Nephron (organoid): ENCODE data around the gene POU2F3.

Experiments
- H3K27ac Mint-ChIP-seq, 3 experiments: 2 replicates each; pipeline ENCODE4 v1.8.0; 2020; ENCODE audit warnings: mixed read lengths in 3 of 3, mild to moderate bottlenecking in 2 of 3, moderate library complexity in 1 of 3
- H3K27me3 Mint-ChIP-seq: 2 replicates; pipeline ENCODE4 v1.8.0; 2021; ENCODE audit warnings: low read depth, mild to moderate bottlenecking, moderate library complexity, mixed read lengths
- H3K36me3 Mint-ChIP-seq: 2 replicates; pipeline ENCODE4 v1.8.0; 2020; ENCODE audit warnings: low read depth, mixed read lengths
- H3K4me1 Mint-ChIP-seq: 2 replicates; pipeline ENCODE4 v1.8.0; 2020; ENCODE audit warnings: mixed read lengths
- H3K4me3 Mint-ChIP-seq, 3 experiments: 2 replicates each; pipeline ENCODE4 v1.8.0; 2020; ENCODE audit warnings: mild to moderate bottlenecking in 3 of 3, mixed read lengths in 3 of 3, moderate library complexity in 2 of 3
- H3K9me3 Mint-ChIP-seq: 2 replicates; pipeline ENCODE4 v1.8.0; 2020; ENCODE audit warnings: mixed read lengths
- TF ChIP-seq, protein P1 (sequence below), 3 experiments: fragments of 200-600 bp; sonication (generic); IDR thresholded peaks; one replicate each; pipeline ENCODE4 v1.5.0; 2021; ENCODE audit warnings: antibody characterized with exemption in 3 of 3; ENCODE audit not compliant: unreplicated experiment in 3 of 3

The POU2F3 gene

DNA sequence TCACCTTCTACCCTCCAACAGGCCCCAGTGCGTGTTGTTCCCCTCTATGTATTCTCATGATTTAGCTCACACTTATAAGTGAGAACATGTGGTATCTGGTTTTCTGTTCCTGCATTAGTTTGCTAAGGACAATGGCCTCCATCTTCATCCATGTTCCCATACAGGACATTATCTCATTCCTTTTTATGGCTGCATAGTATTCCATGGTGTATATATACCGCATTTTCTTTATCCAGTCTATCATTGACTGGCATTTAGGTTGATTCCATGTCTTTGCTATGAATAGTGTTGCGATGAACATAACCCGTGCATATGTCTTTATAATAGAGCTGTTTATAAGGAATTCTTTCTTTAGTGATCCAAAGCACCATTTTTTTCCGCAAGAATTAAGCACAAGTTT is 56.6 kb downstream of the POU2F3 start:
- TF ChIP-seq, protein P1, sequence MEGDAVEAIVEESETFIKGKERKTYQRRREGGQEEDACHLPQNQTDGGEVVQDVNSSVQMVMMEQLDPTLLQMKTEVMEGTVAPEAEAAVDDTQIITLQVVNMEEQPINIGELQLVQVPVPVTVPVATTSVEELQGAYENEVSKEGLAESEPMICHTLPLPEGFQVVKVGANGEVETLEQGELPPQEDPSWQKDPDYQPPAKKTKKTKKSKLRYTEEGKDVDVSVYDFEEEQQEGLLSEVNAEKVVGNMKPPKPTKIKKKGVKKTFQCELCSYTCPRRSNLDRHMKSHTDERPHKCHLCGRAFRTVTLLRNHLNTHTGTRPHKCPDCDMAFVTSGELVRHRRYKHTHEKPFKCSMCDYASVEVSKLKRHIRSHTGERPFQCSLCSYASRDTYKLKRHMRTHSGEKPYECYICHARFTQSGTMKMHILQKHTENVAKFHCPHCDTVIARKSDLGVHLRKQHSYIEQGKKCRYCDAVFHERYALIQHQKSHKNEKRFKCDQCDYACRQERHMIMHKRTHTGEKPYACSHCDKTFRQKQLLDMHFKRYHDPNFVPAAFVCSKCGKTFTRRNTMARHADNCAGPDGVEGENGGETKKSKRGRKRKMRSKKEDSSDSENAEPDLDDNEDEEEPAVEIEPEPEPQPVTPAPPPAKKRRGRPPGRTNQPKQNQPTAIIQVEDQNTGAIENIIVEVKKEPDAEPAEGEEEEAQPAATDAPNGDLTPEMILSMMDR (IDR thresholded peaks at IDR 0.05; ENCODE audit: unreplicated experiment in 3 of 3) = no peak
- Mint-ChIP-seq H3K4me3 (no peak overlapping the region), H3K9me3 (no peaks in the 10 kb centered on the region), H3K4me1 (peaks cover 13% of the 10 kb centered on the region), H3K36me3 (no peaks in the 10 kb centered on the region), H3K27me3 (peaks cover 51% of the 10 kb centered on the region), H3K27ac (no peak overlapping the region)

DNA sequence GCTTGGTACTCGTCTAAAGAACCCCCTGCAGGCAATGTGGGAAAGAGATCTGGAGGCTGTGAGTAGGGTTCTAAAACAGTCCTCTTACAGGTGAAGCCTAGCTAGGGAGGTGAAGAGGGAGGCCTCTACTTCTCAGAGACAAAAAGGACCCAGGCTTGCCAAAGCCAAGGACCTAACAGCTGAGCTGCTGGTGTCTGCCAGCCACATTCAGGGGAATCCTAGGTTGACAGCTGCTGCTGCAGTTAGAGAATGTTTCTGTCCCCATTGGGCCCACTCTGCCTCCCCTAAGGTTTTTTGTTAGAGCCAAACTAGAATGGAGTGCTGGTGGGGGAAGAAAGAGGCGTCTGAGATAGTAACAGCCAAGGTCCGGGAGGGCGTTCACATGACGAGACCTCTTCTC is 58.5 kb downstream of the POU2F3 start:
- TF ChIP-seq, protein P1 (IDR thresholded peaks at IDR 0.05; ENCODE audit: unreplicated experiment in 3 of 3) = no peak
- Mint-ChIP-seq H3K4me1 (peaks cover 13% of the 10 kb centered on the region), H3K9me3 (no peaks in the 10 kb centered on the region), H3K27ac (no peak overlapping the region), H3K4me3 (no peak overlapping the region), H3K36me3 (no peaks in the 10 kb centered on the region), H3K27me3 (peaks cover 45% of the 10 kb centered on the region)

DNA sequence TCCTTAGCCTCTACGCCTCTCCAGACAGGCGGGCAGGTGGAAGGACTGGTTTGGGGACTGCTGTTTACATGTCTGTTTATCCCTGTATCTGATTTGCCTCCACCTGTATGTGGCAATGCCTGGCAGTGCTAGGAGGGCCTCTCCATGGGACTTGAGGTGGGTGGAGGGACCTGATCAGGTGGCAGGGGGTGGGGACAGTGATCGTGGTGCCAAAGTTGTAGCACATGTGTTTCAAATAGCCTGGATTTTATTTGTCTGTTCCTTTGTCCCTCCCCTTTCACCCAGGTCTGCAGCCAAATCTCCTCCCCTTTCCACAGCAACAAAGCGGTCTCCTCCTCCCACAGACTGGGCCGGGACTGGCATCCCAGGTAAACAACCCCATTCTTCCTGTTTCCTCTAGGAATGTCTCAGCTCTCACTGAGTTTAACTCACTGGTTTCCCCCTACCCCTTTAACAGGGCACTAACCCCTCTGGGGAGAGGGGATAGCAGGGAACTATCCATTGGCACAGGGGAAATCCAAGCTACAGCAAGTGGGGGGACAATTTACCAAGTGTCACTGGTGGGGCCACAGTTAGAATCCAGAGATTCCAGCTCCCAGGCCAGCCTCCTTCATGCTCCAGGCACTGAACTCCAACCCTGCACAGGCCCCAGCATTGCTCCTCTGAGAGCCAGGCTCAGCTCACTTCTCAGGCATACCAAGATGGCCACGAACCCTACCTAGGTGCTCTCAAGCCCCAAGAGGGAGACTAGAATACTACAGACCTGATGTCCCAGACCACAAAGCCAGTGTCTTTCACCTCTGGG is 62.3 kb downstream of the POU2F3 start:
- H3K27me3 Mint-ChIP-seq = peaks cover 41% of the 10 kb centered on the region
- H3K36me3 Mint-ChIP-seq = no peaks in the 10 kb centered on the region
- peaks cover 13% of the 10 kb centered on the region for H3K4me1 Mint-ChIP-seq
- no peak overlapping the region for H3K4me3 Mint-ChIP-seq
- no peaks in the 10 kb centered on the region for H3K9me3 Mint-ChIP-seq
- no peak overlapping the region for H3K27ac Mint-ChIP-seq
- TF ChIP-seq, protein P1 (IDR thresholded peaks at IDR 0.05; ENCODE audit: unreplicated experiment in 3 of 3) = no peak

DNA sequence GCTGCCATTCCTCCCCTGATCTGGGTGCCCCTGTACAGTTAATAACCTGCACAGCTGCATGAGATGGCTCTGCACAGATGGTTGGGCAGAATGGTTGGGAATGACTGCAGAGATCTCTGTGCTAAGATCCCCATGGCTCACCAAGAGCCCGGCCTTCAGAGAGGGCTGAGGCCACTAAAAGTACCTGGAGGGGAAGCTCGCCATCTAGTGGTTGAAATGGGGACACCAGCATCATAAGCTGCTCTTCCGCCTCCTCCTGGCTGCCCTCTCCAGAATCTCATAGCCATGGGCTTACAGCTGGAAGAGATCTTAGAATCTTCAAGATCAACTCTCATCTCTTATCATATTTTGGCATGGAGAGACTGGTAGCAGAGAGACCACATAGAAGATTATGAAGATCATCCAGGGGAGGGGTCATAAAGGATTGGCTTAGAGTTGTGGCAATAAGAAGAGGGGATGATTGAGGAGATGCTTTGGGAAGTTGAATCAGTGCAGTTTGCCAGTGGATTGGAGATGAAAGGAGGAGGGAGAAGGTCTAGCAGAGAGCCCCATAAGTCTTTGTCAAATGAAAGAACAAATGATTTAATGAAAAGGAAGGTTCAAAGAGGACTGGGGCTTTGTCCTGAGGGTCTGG is 63.2 kb downstream of the POU2F3 start:
- H3K27ac Mint-ChIP-seq = no peak overlapping the region

DNA sequence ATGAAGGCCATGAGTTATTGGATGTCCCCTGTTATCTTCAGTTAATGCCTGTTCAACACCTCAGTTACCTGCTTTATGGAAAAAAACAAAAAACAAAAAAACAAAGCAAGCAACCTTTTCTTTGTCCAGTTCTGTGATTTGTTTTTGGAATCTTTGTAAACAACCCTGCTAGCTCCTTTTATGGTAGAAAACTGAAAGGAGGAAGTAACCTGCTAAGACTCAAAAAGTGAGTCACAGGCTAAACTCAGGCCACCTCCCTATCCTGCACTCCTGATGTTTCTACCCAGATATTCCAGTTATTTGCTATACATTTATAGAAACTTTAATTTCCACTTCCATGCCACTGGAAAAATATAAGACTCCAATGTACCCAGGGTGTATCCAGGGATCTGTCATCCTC is 64.6 kb downstream of the POU2F3 start:
- Mint-ChIP-seq H3K27me3 (peaks cover 32% of the 10 kb centered on the region), H3K9me3 (no peaks in the 10 kb centered on the region), H3K4me3 (no peak overlapping the region), H3K36me3 (no peaks in the 10 kb centered on the region), H3K27ac (no peak overlapping the region), H3K4me1 (peaks cover 5% of the 10 kb centered on the region)
- TF ChIP-seq, protein P1 (IDR thresholded peaks at IDR 0.05; ENCODE audit: unreplicated experiment in 3 of 3) = no peak

More for the DNA sequence above, 63.2 kb downstream of the POU2F3 start:
- no peaks in the 10 kb centered on the region for H3K9me3 Mint-ChIP-seq
- H3K27me3 Mint-ChIP-seq = peaks cover 37% of the 10 kb centered on the region
- no peak overlapping the region for H3K4me3 Mint-ChIP-seq
- TF ChIP-seq, protein P1 (IDR thresholded peaks at IDR 0.05; ENCODE audit: unreplicated experiment in 3 of 3) = peak; percentile 71 to 90 (median 89)
- H3K4me1 Mint-ChIP-seq = peaks cover 12% of the 10 kb centered on the region
- H3K36me3 Mint-ChIP-seq = no peaks in the 10 kb centered on the region
